HepG2 (cell line): ENCODE measurements around the gene CCDC181. TPM values are rescaled to one million over a fixed set of nuclear protein-coding genes. Genes with fewer than 3 reads are reported as not detected.
A peak's percentile ranks its signal among the peaks of the same experiment; 100 is the strongest.

Source experiments
- ASH2L ChIP-seq: fragments of 300-600, 200-600 bp; sonication (generic); IDR thresholded peaks from 2 replicates; pipeline ENCODE4 v1.7.0; 2017; ENCODE audit warnings: low read depth, mild to moderate bottlenecking, moderate library complexity, mixed read lengths, low read length; ENCODE audit not compliant: insufficient read length
- BCL6 ChIP-seq: IDR thresholded peaks from 2 replicates; pipeline ENCODE4 v1.6.1; 2016; ENCODE audit warnings: missing genetic modification reagents, missing compliant biosample characterization
- CCDC6 ChIP-seq: sonication (generic); formaldehyde crosslinking; IDR thresholded peaks from 2 replicates; pipeline ENCODE4 v1.8.1; 2022; ENCODE audit warnings: mild to moderate bottlenecking, missing genetic modification reagents, moderate library complexity
- MXI1 ChIP-seq: IDR thresholded peaks from 3 replicates; pipeline ENCODE4 v1.6.1; 2012; ENCODE audit warnings: low read depth, low read length, inconsistent platforms, borderline replicate concordance
- PAWR ChIP-seq: sonication (generic); formaldehyde crosslinking; IDR thresholded peaks from 2 replicates; pipeline ENCODE4 v1.4.0; 2020; ENCODE audit warnings: missing genetic modification reagents, mild to moderate bottlenecking, borderline replicate concordance
- PHF21A ChIP-seq: sonication (generic); formaldehyde crosslinking; IDR thresholded peaks from 2 replicates; pipeline ENCODE4 v1.5.0; 2020; ENCODE audit warnings: mild to moderate bottlenecking, missing genetic modification reagents
- SMAD3 ChIP-seq: sonication (generic); formaldehyde crosslinking; IDR thresholded peaks from 2 replicates; pipeline ENCODE4 v1.4.0; 2020; ENCODE audit warnings: missing genetic modification reagents
- TOE1 ChIP-seq: sonication (generic); formaldehyde crosslinking; IDR thresholded peaks from 2 replicates; pipeline ENCODE4 v1.4.0; 2020; ENCODE audit warnings: mild to moderate bottlenecking, missing genetic modification reagents
- ZBTB20 ChIP-seq: sonication (generic); formaldehyde crosslinking; IDR thresholded peaks from 2 replicates; pipeline ENCODE4 v1.8.1; 2023; ENCODE audit warnings: missing genetic modification reagents, low read depth, mild to moderate bottlenecking, borderline replicate concordance
- ZSCAN29 ChIP-seq: sonication (generic); formaldehyde crosslinking; conservative IDR thresholded peaks from 2 replicates; pipeline ENCODE4 v1.4.0; 2020; ENCODE audit warnings: mild to moderate bottlenecking, missing genetic modification reagents
- polyA plus RNA-seq, 8 experiments: library from polyadenylated mRNA; depleted of rRNA in 3 of 8; stranded (reverse) in 7 of 8; unstranded in 1 of 8; fragments of >200 nt; fragmentation: Illumina TruSeq in 4 of 8; extraction: Trizol in 4 of 8; gene quantifications; 2 replicates each; pipeline versions ENCODE4 v1.2.1 to v1.2.3, GENCODE V29; 2011 to 2016; ENCODE audit warnings: low read depth in 4 of 8, missing spikeins in 1 of 8, mixed read lengths in 1 of 8; ENCODE audit not compliant: insufficient read depth in 1 of 8
- total RNA-seq, 5 experiments: library from RNA; depleted of rRNA; stranded (reverse); fragments of >200 nt; fragmentation: Illumina TruSeq; extraction: Trizol; gene quantifications; 2 replicates each; pipeline ENCODE4 v1.2.3, GENCODE V29; 2016; ENCODE audit warnings: low read depth in 1 of 5
- TF ChIP-seq, protein P1 (sequence below): sonication (generic); formaldehyde crosslinking; IDR thresholded peaks from 2 replicates; pipeline ENCODE4 v1.5.0; 2020; ENCODE audit warnings: mild to moderate bottlenecking, missing genetic modification reagents
- TF ChIP-seq, protein P2 (sequence below), 2 experiments: fragments of 450-650 bp in 1 of 2; sonication (generic) in 1 of 2; formaldehyde crosslinking; IDR thresholded peaks; 2 replicates each; pipeline versions ENCODE4 v1.5.0 to v1.8.0; 2020 to 2022; ENCODE audit warnings: mild to moderate bottlenecking in 1 of 2, missing genetic modification reagents in 1 of 2
- TF ChIP-seq, protein P3 (sequence below): sonication (generic); formaldehyde crosslinking; IDR thresholded peaks from 2 replicates; pipeline ENCODE4 v1.4.0; 2020; ENCODE audit warnings: mild to moderate bottlenecking, missing genetic modification reagents
- TF ChIP-seq, protein P4 (sequence below): sonication (generic); formaldehyde crosslinking; IDR thresholded peaks from 2 replicates; pipeline ENCODE4 v1.4.0; 2020; ENCODE audit warnings: mild to moderate bottlenecking, missing genetic modification reagents
- TF ChIP-seq, protein P5 (sequence below): sonication (generic); formaldehyde crosslinking; IDR thresholded peaks from 2 replicates; pipeline ENCODE4 v1.4.0; 2020; ENCODE audit warnings: missing genetic modification reagents
- TF ChIP-seq, protein P6 (sequence below): sonication (generic); formaldehyde crosslinking; IDR thresholded peaks from 2 replicates; pipeline ENCODE4 v1.8.0; 2022; ENCODE audit warnings: mild to moderate bottlenecking, missing genetic modification reagents, moderate library complexity
- TF ChIP-seq, protein P7 (sequence below): IDR thresholded peaks from 2 replicates; pipeline ENCODE4 v1.6.1; 2016

Gene CCDC181
- total and polyA plus RNA-seq, 2 of the 13 experiments (the other 11 are each of a cell fraction or from before 2014, with no cell fraction given): 0.07 TPM; not detected in 1

DNA sequence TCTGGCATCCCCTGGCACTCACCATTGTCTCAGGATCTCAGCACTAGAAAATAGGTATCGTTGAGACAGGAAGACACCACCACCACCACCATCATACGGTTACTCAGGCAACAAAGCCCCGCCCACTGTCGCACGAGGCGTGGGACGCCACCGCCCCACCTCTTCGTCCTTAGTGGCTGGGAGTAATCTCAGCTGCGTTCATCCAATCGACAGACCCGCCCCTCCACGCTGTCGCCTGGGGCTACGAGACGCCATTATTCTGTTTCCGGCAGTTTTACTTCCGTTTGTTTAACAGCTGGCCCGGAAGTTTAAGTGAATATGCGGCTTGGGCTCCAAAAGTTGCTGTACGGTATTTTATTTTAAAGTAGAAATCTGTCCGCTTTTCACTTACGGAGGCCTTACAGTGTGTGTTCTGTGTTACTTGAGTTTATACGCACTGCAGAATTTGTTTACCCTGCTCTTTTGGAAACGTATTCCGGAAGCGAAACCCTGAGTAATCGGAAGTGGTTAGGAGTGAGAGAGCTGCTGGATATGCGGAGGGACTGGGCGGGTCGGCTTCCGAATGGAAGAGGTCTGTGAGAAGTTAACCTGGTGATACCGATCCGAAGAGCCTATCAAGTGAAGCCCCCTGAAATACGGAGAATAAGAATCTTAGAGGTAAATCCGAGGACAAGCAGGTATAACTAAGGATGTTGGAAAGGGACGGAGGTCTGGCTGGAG lies 59.4 kb downstream of the CCDC181 start, which contains the start of the genes BLZF1 and NME7 (continued):
- TF ChIP-seq, protein P1, sequence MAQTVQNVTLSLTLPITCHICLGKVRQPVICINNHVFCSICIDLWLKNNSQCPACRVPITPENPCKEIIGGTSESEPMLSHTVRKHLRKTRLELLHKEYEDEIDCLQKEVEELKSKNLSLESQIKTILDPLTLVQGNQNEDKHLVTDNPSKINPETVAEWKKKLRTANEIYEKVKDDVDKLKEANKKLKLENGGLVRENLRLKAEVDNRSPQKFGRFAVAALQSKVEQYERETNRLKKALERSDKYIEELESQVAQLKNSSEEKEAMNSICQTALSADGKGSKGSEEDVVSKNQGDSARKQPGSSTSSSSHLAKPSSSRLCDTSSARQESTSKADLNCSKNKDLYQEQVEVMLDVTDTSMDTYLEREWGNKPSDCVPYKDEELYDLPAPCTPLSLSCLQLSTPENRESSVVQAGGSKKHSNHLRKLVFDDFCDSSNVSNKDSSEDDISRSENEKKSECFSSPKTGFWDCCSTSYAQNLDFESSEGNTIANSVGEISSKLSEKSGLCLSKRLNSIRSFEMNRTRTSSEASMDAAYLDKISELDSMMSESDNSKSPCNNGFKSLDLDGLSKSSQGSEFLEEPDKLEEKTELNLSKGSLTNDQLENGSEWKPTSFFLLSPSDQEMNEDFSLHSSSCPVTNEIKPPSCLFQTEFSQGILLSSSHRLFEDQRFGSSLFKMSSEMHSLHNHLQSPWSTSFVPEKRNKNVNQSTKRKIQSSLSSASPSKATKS (CRISPR knock-in tag): no peak
- TF ChIP-seq ZSCAN29 (CRISPR knock-in tag) (no peak), TOE1 (CRISPR knock-in tag) (no peak), BCL6 (CRISPR knock-in tag) (no peak), PHF21A (CRISPR knock-in tag) (peak; percentile 75; the same call in 1 of the 2 replicates), SMAD3 (CRISPR knock-in tag) (peak; percentile 29; the same call in 1 of the 2 replicates), CCDC6 (CRISPR knock-in tag) (no peak), ZBTB20 (no peak), PAWR (CRISPR knock-in tag) (no peak), MXI1 (peak; percentile 94; the same call in 2 of the 3 replicates), ASH2L (peak; percentile 94)
- TF ChIP-seq, protein P2, sequence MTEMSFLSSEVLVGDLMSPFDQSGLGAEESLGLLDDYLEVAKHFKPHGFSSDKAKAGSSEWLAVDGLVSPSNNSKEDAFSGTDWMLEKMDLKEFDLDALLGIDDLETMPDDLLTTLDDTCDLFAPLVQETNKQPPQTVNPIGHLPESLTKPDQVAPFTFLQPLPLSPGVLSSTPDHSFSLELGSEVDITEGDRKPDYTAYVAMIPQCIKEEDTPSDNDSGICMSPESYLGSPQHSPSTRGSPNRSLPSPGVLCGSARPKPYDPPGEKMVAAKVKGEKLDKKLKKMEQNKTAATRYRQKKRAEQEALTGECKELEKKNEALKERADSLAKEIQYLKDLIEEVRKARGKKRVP (CRISPR knock-in tag; IDR thresholded peaks at IDR 0.05): no peak
- TF ChIP-seq, protein P3, sequence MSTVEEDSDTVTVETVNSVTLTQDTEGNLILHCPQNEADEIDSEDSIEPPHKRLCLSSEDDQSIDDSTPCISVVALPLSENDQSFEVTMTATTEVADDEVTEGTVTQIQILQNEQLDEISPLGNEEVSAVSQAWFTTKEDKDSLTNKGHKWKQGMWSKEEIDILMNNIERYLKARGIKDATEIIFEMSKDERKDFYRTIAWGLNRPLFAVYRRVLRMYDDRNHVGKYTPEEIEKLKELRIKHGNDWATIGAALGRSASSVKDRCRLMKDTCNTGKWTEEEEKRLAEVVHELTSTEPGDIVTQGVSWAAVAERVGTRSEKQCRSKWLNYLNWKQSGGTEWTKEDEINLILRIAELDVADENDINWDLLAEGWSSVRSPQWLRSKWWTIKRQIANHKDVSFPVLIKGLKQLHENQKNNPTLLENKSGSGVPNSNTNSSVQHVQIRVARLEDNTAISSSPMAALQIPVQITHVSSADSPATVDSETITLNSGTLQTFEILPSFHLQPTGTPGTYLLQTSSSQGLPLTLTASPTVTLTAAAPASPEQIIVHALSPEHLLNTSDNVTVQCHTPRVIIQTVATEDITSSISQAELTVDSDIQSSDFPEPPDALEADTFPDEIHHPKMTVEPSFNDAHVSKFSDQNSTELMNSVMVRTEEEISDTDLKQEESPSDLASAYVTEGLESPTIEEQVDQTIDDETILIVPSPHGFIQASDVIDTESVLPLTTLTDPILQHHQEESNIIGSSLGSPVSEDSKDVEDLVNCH: no peak
- TF ChIP-seq, protein P4, sequence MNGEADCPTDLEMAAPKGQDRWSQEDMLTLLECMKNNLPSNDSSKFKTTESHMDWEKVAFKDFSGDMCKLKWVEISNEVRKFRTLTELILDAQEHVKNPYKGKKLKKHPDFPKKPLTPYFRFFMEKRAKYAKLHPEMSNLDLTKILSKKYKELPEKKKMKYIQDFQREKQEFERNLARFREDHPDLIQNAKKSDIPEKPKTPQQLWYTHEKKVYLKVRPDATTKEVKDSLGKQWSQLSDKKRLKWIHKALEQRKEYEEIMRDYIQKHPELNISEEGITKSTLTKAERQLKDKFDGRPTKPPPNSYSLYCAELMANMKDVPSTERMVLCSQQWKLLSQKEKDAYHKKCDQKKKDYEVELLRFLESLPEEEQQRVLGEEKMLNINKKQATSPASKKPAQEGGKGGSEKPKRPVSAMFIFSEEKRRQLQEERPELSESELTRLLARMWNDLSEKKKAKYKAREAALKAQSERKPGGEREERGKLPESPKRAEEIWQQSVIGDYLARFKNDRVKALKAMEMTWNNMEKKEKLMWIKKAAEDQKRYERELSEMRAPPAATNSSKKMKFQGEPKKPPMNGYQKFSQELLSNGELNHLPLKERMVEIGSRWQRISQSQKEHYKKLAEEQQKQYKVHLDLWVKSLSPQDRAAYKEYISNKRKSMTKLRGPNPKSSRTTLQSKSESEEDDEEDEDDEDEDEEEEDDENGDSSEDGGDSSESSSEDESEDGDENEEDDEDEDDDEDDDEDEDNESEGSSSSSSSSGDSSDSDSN (CRISPR knock-in tag): no peak
- TF ChIP-seq, protein P5, sequence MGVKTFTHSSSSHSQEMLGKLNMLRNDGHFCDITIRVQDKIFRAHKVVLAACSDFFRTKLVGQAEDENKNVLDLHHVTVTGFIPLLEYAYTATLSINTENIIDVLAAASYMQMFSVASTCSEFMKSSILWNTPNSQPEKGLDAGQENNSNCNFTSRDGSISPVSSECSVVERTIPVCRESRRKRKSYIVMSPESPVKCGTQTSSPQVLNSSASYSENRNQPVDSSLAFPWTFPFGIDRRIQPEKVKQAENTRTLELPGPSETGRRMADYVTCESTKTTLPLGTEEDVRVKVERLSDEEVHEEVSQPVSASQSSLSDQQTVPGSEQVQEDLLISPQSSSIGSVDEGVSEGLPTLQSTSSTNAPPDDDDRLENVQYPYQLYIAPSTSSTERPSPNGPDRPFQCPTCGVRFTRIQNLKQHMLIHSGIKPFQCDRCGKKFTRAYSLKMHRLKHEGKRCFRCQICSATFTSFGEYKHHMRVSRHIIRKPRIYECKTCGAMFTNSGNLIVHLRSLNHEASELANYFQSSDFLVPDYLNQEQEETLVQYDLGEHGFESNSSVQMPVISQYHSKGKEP (CRISPR knock-in tag): no peak
- TF ChIP-seq, protein P6, sequence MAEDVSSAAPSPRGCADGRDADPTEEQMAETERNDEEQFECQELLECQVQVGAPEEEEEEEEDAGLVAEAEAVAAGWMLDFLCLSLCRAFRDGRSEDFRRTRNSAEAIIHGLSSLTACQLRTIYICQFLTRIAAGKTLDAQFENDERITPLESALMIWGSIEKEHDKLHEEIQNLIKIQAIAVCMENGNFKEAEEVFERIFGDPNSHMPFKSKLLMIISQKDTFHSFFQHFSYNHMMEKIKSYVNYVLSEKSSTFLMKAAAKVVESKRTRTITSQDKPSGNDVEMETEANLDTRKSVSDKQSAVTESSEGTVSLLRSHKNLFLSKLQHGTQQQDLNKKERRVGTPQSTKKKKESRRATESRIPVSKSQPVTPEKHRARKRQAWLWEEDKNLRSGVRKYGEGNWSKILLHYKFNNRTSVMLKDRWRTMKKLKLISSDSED (CRISPR knock-in tag): no peak
- TF ChIP-seq, protein P7, sequence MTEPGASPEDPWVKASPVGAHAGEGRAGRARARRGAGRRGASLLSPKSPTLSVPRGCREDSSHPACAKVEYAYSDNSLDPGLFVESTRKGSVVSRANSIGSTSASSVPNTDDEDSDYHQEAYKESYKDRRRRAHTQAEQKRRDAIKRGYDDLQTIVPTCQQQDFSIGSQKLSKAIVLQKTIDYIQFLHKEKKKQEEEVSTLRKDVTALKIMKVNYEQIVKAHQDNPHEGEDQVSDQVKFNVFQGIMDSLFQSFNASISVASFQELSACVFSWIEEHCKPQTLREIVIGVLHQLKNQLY (CRISPR knock-in tag): 0 out of 2 replicates have a peak, but pooled peaks have one; percentile 9
